Sigmoid colon (tissue), 7 donors: ENCODE results near the gene SEC14L1. TPM values are rescaled to one million over a fixed set of nuclear protein-coding genes. Genes with fewer than 3 reads are reported as not detected.

Experiments
- DNase-seq: peaks from one replicate; pipeline ENCODE4 v3.0.0-alpha.2; 2019
- H3K27ac ChIP-seq, 4 donors: fragments of 200-600 bp; sonication (generic); one replicate each; pipeline ENCODE4 v1.5.1; 2016 to 2019; ENCODE audit warnings: mild to moderate bottlenecking in 1 of 4
- H3K27me3 ChIP-seq, 3 donors: fragments of 200-600 bp; sonication (generic); one replicate each; pipeline ENCODE4 v1.5.1; 2019; ENCODE audit warnings: mild to moderate bottlenecking in 1 of 3
- H3K36me3 ChIP-seq, 4 donors: fragments of 200-600 bp; sonication (generic); one replicate each; pipeline ENCODE4 v1.5.1; 2016 to 2019
- H3K4me1 ChIP-seq, 4 donors: fragments of 200-600 bp; sonication (generic); one replicate each; pipeline ENCODE4 v1.5.1; 2017 to 2019
- H3K4me3 ChIP-seq, 4 donors: fragments of 200-600 bp; sonication (generic); one replicate each; pipeline ENCODE4 v1.5.1; 2017 to 2019; ENCODE audit warnings: mild to moderate bottlenecking in 2 of 4, moderate library complexity in 1 of 4
- H3K9me3 ChIP-seq, 4 donors: fragments of 200-600 bp in 3 of 4; sonication (generic) in 3 of 4; one replicate each; pipeline versions ENCODE4 v1.5.1 to v1.6.1; 2013 to 2019
- CTCF ChIP-seq, 4 experiments: fragments of 450-650 bp in 3 of 4; fragments of 200-600 bp in 1 of 4; IDR thresholded peaks; one replicate each; pipeline ENCODE4 v1.5.1; 2016 to 2019; ENCODE audit warnings: antibody characterized with exemption in 4 of 4, mild to moderate bottlenecking in 3 of 4, moderate library complexity in 2 of 4
- EP300 ChIP-seq, 4 donors: sonication (generic); formaldehyde crosslinking; IDR thresholded peaks; one replicate each; pipeline ENCODE4 v1.6.1; 2017; ENCODE audit warnings: antibody characterized with exemption in 4 of 4
- POLR2A ChIP-seq, 2 donors: fragments of 450-650 bp; IDR thresholded peaks; one replicate each; pipeline ENCODE4 v1.6.1; 2016; ENCODE audit warnings: antibody characterized with exemption in 2 of 2, mild to moderate bottlenecking in 2 of 2, moderate library complexity in 2 of 2
- POLR2AphosphoS5 ChIP-seq, 4 donors: sonication (generic); formaldehyde crosslinking; IDR thresholded peaks; one replicate each; pipeline ENCODE4 v1.6.1; 2017; ENCODE audit warnings: antibody characterized with exemption in 4 of 4
- WGBS, 2 donors: extraction: QIAGEN DNeasy Blood & Tissue Kit; methylation state at CpG; one replicate each; pipeline ENCODE4 v1.1.7; 2013; 5-methylcytosine and 5-hydroxymethylcytosine counted together
- intact Hi-C: fragments of 100-400 bp; cut with DNase I; formaldehyde crosslinking; loops from one replicate; pipeline ENCODE4 v1.15.1; 2023
- polyA plus RNA-seq, 3 donors: library from polyadenylated mRNA; stranded (reverse); fragments of 200-250 nt; gene quantifications; one replicate each; pipeline ENCODE4 v1.2.3, GENCODE V29; 2013
- total RNA-seq, 4 donors: library from RNA; depleted of rRNA; stranded (reverse); fragments of >200 nt; gene quantifications; one replicate each; pipeline ENCODE4 v1.1.0, GENCODE V29; 2016
- donor health status: healthy with polysubstance abuse.
- donor health status: Bipolar disorder and iron deficiency.
- donor health status: healthy.

SEC14L1 gene
- total and polyA plus RNA-seq, 7 donors, result 9.6 to 39.9 (median 20.1) TPM

GRCh38 chr17:77246110-77247047, 105.6 kb downstream of the SEC14L1 start:
- H3K4me3 ChIP-seq, result peak overlapping the region; percentile 44 to 64 (median 58)
- peak overlapping the region in 2 of 4 donors; percentile 60 to 66 for H3K27ac ChIP-seq
- 19 to 27% methylated on average over 34 of the region's 34 CpGs for WGBS, 2 donors
- TF ChIP-seq POLR2AphosphoS5 (IDR thresholded peaks at IDR 0.05), result no peak
- TF ChIP-seq CTCF (IDR thresholded peaks at IDR 0.05), result no peak
- TF ChIP-seq EP300 (IDR thresholded peaks at IDR 0.05), result no peak
- no peak for TF ChIP-seq POLR2A (IDR thresholded peaks at IDR 0.05)
- no peak for DNase-seq
- H3K4me1 ChIP-seq, result peaks cover 0 to 13% (median 12%) of the 10 kb centered on the region in 4 donors
- no peaks in the 10 kb centered on the region for H3K36me3 ChIP-seq
- H3K27me3 ChIP-seq, result peaks cover 0 to 7% (median 0%) of the 10 kb centered on the region in 3 donors
- intact Hi-C loops, result loop anchor here (1.0 to 5.0 kb wide), 4 partner anchors 34 to 378 kb away; partner anchors contain the start of genes MGAT5B and SEC14L1
- H3K9me3 ChIP-seq, result no peaks in the 10 kb centered on the region

GRCh38 chr17:77247048-77247541, 106.3 kb downstream of the SEC14L1 start:
- TF ChIP-seq CTCF (IDR thresholded peaks at IDR 0.05) (peak; percentile 95 to 99 (median 98)), POLR2A (IDR thresholded peaks at IDR 0.05) (no peak), POLR2AphosphoS5 (IDR thresholded peaks at IDR 0.05) (no peak), EP300 (IDR thresholded peaks at IDR 0.05) (no peak)
- 1% methylated on average over 51 of the region's 51 CpGs for WGBS, 2 donors
- Histone ChIP-seq H3K27me3 (peaks cover 0 to 7% (median 0%) of the 10 kb centered on the region in 3 donors), H3K9me3 (no peaks in the 10 kb centered on the region), H3K27ac (peak overlapping the region in 2 of 4 donors; percentile 60 to 66), H3K4me1 (peaks cover 0 to 13% (median 12%) of the 10 kb centered on the region in 4 donors), H3K4me3 (peak overlapping the region; percentile 44 to 64 (median 58)), H3K36me3 (no peaks in the 10 kb centered on the region)
- intact Hi-C loops, result loop anchor here (1.0 to 5.0 kb wide), 4 partner anchors 35 to 378 kb away; partner anchors contain the start of genes MGAT5B and SEC14L1
- peak; percentile 91 for DNase-seq

- DNase-seq, result no peak
- TF ChIP-seq POLR2AphosphoS5 (IDR thresholded peaks at IDR 0.05), result no peak
- no peak for TF ChIP-seq EP300 (IDR thresholded peaks at IDR 0.05)
- TF ChIP-seq POLR2A (IDR thresholded peaks at IDR 0.05), result no peak
- TF ChIP-seq CTCF (IDR thresholded peaks at IDR 0.05), result no peak
- H3K27ac ChIP-seq, result no peak overlapping the region
- peaks cover 0 to 13% (median 12%) of the 10 kb centered on the region in 4 donors for H3K4me1 ChIP-seq
- H3K36me3 ChIP-seq, result no peaks in the 10 kb centered on the region
- peaks cover 0 to 7% (median 0%) of the 10 kb centered on the region in 3 donors for H3K27me3 ChIP-seq
- peak overlapping the region in 3 of 4 donors; percentile 58 to 64 (median 59) for H3K4me3 ChIP-seq
- H3K9me3 ChIP-seq, result no peaks in the 10 kb centered on the region
- WGBS, 2 donors, result 44 to 45% methylated on average over 8 of the region's 8 CpGs
- intact Hi-C loops, result loop anchor here (1.0 to 5.0 kb wide), 4 partner anchors 35 to 379 kb away; partner anchors contain the start of genes MGAT5B and SEC14L1
Observed at GRCh38 chr17:77247609-77248008, 106.8 kb downstream of the SEC14L1 start.

- H3K9me3 ChIP-seq, result no peaks in the 10 kb centered on the region
- no peak overlapping the region for H3K4me3 ChIP-seq
- intact Hi-C loops, result loop anchor here (5.0 kb wide), 2 partner anchors 36 to 106 kb away; partner anchors contain the start of gene SEC14L1
- no peak for TF ChIP-seq POLR2AphosphoS5 (IDR thresholded peaks at IDR 0.05)
- TF ChIP-seq POLR2A (IDR thresholded peaks at IDR 0.05), result no peak
- no peak for TF ChIP-seq EP300 (IDR thresholded peaks at IDR 0.05)
- no peak for TF ChIP-seq CTCF (IDR thresholded peaks at IDR 0.05)
- peaks cover 0 to 7% (median 0%) of the 10 kb centered on the region in 3 donors for H3K27me3 ChIP-seq
- peaks cover 0 to 13% (median 12%) of the 10 kb centered on the region in 4 donors for H3K4me1 ChIP-seq
- no peaks in the 10 kb centered on the region for H3K36me3 ChIP-seq
- 58 to 82% methylated on average over 17 of the region's 17 CpGs for WGBS, 2 donors
- no peak overlapping the region for H3K27ac ChIP-seq
- no peak for DNase-seq
Observed at GRCh38 chr17:77248216-77249114, 107.7 kb downstream of the SEC14L1 start.
